Measurements from ENCODE around the gene ARFGAP1.

The ARFGAP1 gene

DNA sequence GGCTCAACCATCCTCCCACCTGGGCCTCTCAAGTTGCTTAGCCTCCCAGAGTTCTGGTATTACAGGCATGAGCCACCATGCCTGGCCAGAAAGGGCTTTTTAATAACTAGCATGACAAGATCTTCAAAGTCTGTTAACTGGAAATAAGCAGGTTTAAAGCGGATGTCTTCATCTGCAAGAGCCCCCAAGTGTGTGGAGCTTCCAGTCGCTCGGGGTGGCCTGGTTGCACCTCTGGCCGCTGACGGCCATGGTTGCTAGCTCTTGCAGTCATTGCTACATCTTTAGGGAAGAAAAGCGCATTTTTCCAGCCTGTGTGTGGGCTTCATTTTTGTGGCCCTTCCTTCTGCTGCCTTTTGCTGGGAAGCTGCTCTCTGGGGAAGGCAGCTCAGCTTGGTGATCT lies 7.8 kb downstream of the ARFGAP1 start:
- no peak for DNase-seq (ENCODE audit: low spot score)

DNA sequence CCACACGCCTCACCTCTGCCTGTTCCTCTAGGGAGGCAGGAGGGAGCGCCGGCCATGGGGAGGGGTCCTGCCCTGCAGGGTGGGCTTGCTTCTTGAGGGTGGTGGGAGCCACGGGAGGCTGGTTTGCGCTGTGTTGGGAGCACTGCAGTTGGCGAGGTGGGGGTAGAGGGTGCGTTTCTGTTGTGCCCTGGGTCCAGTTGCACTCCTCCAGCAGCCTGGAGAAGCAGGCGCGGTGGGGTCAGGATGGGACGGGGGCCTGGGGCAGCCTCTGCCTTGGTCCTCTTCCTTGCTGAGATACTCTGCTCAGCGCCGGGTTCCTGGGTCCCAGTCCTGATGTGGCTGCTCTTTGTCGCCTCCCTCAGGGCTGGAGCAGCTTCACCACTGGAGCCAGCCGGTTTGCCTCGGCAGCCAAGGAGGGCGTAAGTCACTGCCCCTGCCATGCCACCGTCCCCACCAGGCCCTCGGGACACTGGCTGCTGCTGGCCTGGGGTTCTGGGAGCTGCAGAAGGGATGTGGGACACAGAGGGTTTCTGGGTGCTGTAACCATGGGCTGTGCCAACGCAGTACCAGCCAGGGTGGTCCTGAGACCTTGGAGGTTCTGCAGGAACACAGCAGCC lies 8.4 kb downstream of the ARFGAP1 start:
- DNase-seq (ENCODE audit: low spot score): peak; percentile 75

DNA sequence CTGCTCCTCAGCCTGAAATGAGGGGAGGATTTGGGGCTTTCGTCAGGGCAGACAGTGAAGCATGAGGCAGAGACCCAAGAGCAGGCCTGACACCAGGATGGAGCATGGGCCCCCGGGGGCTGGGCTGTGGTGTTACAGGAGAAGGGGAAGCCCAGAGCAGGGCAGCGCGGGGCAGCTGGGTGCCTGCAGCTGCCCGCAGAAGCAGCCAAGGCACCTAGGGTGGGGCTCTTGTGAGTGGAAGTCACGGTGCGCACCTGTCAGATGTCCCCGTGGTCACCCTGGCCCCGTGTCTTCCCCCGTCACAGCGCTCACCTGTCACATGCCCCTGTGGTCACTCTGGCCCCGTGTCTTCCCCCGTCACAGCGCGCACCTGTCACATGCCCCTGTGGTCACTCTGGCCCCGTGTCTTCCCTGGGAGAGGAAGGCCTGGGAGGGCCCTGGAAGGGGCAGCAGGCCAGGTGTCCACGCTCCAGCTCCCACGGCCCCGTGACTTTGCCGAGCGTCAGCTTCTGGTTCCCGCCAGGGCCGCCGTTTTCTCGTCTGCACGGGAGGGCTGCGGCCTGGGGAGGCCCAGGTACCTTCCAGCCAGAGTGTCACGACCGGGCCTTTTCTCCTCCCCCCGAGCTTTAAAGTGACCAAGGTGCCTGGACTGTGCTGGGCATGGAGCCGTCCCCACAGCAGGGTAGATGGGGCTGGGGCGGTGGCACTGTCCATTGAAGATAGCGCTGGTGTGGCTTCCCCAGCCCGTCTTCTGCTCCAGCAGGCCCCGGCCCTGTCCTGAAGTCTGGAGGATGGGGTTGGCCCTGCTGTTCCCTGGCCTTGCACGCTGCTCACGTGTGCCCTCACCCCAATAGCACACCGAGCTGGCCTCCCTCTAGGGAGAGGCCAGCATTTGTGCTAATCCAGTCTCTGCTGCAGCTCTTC lies 9.4 kb downstream of the ARFGAP1 start:
- DNase-seq (ENCODE audit: low spot score): no peak

DNA sequence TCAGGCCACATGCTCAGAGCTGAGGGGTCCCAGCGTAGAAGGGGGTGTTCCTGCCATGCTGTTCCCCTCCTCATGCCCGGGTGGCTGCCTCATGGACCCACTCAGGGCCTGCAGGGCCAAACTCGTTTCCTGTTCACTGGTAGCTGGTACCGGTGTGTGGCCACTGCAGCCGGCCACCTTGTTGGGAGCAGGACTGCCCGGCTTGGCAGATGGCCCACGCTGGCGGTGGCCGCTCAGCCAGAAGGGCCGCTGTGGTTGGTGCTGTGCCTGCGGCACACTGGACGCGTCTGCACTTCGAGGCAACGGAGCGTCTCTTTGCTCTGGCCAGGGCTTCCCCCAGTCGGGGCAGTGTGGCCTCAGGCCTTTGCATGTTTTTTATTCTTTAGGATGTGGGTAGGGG lies 10.3 kb downstream of the ARFGAP1 start:
- DNase-seq (ENCODE audit: low spot score): no peak

DNA sequence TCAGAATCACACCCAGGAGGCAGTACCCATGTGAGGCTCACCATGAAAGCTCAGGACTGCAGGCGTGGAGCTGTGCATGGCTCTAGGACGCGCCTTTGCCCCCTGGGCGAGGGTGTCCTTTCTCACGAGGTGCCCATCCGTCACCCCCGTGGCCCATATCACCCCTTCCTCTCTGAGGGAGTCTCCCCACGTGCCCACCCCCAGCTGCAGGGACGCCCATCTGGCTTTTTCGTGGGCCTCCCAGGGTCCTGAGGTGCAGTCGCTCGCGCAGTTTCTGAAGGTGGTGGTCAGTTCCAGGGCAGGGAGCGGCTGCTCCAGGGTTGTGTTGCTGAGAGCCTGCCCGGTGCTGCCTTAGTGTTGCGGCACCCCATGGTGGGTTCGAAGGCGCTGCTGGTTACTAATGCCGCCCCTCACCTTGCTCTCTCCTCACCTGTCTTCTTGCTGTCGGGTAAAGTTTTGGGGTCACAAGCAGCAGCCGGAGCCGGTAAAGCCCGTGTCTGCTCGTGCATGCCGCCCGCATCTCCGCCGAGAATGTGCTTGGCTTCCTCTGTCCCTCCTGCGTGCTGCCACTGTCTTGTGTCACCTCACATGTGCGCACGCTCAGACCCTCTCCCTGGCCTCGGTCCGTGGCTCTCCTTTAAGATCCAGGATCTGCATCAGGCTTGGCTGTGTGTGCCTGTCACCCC lies 10.9 kb downstream of the ARFGAP1 start:
- no peak for DNase-seq (ENCODE audit: low spot score)

DNA sequence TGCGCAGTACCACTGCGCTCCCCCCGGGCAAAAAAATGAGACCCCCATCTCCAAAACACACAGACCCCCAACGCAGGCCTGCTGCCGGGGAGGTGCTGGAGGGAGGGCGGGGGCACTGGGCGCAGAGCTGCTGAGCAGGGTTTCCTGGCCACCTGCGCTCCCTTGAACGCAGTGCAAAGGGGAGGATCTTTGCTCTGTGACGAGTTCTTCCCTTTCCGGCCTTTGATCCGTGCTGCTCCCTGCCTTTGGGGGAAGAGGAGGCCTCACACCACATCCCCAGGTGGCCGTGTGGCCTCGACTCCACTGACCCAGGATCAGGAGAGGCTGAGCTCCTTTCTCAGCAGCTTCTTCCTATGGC lies 11.4 kb downstream of the ARFGAP1 start:
- no peak for DNase-seq (ENCODE audit: low spot score)

DNA sequence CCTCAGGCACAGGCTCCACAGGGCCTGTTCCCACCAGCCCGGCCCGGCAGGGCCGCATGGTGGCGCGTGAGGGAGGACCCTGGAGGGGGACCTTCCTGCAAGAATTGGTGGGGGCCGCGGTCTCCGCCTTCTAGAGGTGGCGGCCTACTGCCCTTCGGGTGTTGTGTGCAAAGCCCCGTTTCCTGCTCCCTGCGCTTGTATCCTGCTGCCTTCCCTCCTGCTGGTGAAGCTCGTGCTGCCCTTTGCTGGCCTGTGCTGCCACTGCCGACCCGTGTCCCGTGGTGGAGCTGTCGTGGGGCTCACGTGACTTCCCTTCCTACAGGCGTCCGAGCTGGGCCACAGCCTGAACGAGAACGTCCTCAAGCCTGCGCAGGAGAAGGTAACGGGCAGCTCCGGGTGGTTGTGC lies 11.9 kb downstream of the ARFGAP1 start:
- no peak for DNase-seq (ENCODE audit: low spot score)

DNA sequence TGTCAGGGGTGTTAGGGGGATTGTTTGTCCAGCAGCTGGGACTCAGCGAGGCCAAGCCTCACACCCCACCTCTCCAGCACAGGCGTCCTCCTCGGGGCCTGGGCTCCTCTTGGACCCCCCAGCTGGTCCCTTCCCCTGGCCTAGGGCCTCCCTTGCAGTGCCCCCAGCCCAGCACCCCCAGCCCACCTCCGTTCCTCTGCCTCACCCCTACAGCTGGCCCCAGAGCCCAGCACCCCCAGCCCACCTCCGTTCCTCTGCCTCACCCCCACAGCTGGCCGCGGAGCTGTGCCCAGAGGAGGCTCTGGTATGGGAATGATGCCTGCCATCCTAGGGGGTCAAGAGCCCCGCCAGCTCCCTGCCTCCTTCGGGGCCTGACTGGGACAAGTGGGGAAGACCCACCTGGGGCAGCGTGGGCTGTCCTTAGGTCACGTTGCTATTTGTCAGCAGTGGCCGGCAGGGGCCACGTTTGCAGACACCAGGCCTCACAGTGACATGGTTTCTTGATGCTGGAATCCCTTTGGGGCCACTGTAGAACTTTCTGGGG lies 12.4 kb downstream of the ARFGAP1 start:
- no peak for DNase-seq (ENCODE audit: low spot score)

DNA sequence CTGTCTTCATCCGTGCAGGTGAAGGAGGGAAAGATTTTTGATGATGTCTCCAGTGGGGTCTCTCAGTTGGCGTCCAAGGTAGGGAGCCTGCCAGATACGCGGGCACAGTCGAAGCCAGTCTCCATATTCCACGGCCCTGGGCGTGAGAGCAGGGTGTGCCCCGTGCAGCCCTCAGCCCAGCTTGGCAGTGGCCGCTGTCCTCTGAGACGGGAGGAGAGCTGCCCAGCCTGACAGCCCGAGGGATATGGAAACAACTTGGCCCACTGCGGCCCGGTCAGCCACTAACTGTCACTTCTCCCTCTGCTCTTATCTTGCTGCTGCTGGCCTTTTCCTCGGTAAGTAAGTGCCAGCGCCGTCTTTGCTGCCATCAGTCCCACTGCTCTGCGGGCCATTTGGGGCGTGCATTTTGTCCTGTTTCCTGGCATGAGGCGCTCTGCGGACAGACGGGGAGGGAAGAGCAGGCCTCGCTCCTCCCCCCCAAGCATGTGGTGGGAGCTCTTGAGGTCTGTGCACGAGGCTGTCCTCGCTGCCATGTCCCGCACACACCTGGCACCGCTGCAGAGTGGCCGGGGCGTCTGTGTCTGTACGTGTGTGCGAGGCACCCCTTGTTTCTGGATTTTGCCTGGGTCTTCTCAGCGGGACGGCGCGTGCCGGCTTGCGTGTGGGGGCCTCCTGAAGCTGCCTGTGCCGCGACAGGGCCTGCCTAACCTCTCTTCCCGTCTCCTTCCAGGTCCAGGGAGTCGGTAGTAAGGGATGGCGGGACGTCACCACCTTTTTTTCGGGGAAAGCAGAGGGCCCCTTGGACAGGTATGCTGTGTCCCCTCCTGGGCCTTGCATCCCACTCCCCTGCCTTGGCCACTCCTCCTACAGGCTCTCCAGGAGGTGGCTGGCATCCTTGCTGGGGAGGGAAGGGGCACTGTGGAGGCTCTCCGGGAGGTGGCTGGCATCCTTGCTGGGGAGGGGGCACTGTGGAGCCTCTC lies 13.3 kb downstream of the ARFGAP1 start:
- no peak for DNase-seq (ENCODE audit: low spot score)

DNA sequence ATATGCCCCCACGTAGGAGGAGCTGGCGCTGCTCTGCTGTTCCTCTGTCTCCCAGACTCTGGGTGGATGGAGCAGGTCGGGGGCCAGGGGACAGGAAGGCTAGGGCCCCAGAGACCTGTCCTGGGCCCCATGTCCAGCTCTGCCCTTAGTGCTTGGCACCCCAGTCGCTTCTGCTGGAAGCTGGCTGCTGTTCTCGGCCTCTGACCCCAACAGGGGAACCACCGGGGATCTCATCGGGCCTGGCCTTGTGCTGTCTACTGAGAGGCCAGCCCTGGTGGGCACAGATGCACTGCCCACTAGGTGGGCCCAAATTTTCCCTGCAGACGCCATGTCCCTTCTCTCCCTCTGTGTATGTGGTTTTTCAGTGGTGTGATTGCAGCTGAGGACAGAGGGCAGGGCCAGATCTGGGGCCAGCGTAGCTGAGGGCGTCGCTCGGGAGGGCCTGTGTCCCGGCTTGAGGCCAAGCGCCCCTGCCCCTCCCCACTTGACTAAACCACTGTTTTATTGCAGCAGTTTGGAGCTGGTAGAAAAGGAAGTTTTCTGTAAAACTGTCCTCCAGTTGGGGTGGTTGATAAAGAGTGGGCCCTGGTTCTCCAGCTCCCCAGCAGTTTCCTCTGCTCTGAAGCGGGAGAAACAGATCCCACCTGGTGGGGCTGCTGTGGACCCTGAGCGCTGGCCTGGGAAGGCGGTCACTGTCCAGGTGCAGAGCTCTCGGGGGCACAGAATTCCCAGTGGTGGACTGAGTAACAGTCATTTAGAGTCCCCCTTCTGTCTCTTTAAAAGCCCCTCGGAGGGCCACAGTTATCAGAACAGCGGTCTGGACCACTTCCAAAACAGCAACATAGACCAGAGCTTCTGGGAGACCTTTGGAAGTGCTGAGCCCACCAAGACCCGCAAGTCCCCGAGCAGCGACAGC lies 14.4 kb downstream of the ARFGAP1 start:
- no peak for DNase-seq (ENCODE audit: low spot score)

DNA sequence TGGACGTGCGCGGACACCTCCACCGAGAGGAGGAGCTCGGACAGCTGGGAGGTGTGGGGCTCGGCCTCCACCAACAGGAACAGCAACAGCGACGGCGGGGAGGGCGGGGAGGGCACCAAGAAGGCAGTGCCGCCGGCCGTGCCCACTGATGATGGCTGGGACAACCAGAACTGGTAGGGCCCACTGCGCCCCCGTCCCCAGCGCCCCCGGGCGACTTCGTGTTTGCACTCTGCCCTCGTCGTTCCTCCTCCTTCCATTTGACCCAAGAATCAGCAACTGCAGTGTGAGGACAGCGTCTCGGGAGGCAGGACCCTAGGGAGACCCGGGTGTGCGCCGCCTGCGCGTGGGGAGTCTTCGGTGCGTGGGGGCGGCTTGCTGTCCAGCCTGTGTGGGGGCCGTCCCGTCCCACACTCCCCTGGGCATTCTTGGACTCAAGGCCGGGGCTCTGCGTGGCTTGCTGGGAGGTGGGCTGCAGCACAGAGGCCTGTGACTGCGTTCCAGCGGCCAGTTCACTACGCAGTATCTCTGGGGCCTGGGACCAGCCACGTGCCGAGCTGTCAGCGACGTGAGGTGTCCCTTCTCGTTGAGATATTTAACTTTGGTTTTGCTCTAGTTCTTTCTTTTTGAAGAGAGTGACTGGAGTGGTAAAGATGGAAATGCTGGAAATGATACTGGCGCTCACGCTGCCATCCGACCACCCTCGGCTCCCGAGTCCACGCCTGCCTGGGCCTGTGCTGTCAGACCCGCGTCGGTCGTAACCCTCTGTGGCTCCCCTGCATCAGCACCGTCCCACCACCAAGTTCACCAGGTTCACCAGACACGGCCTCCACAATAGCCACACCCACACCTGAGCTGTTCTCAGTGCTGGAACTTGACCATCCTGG lies 15.3 kb downstream of the ARFGAP1 start:
- no peak for DNase-seq (ENCODE audit: low spot score)

DNA sequence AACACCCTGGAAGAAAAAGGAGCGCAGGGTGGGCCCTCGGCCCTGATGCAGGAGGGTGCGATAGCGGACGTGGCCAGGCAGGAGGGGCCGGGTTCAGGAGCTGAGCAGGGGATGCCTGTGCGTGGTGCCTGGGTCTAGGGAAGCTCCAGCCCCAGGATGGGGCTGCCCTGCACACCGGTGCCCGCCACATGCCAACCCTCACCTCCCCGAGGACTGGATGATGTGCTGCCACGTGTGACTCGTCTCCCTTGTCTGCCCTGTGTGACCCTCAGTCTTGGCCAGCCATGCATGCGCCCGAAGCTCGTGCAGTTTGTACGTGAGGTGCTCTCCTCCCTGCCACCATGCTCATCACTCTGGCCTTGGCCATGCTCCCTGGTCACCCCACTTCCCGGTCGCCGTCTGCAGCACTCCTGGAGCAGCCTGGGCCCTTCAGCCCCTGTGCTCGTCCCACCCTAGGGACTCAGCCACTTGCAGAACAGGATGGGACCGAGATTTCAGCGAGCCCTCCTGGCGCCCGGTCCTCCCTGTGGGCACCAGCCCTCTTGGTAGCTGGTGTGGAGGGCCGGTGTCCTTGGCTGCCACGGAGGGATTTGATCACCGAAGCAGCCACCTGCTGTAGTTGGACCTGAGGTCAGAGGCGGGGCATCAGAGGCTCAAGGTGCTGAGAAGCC lies 16.1 kb downstream of the ARFGAP1 start:
- no peak for DNase-seq (ENCODE audit: low spot score)

DNA sequence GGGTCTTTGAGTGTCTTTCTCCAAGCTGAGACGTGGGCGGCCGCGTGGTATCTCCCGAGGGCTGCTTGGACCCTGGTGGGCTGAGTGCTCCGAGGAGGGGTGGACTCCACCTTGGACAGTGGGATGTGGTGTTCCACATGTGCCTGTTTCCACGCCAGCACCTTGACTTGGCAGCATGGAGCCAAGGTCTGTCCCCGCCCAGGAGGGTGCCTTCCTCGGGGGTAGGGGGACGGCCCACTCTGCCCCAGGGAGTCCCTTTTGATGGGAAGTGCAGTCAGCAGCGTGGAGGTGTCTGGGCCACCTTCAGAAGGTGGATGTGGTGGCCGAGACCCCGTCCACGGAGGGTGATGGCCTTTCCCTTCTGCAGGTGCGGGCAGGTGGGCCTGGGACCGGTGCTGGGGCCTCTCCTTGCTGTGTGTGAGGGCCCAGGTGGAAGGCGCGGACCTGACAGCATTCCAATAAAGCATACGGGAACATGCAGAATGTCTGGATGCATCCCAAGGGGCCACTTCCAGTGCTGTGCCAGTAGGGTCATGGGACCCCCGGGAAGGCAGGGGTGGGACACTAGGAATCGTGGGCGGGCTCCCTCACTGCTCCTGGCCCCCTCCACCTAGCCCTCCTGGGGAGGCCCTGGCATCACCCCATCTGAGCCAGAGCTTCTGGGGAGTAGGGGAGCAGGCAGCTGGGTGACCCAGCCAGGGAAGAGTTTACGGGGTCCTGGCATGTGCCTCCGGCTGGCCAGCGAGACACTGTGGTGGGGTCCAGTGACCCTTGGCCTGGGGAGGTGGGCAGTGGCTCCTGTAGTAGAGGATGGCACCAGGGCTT lies 16.9 kb downstream of the ARFGAP1 start:
- no peak for DNase-seq (ENCODE audit: low spot score)

DNA sequence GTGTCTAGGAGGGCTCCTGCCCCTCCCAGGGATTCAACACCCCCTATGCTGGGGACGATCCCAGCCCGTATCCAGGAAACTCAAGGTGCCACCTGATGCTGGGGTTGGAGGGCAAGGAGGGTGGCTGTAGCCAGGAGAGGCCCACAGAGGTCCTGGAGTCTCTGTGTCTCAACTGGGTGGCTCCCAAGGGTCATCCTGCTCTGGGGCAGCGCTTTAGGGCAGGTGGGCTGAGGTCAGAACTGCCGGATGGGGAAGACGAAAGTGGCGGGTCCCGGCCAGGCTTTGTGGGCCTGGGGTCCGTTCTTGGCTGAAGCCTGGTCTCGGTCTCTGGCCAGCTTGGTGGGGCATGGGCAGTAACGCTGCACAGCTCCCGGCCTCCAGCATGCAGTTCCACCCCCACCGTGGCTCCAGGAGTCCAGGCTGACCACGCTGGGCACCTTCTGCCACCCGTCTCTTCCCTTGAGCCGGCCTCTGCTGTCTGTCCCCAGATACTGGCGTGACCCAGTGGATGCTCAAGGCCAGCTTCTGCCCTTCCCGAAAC lies 17.6 kb downstream of the ARFGAP1 start:
- no peak for DNase-seq (ENCODE audit: low spot score)

DNA sequence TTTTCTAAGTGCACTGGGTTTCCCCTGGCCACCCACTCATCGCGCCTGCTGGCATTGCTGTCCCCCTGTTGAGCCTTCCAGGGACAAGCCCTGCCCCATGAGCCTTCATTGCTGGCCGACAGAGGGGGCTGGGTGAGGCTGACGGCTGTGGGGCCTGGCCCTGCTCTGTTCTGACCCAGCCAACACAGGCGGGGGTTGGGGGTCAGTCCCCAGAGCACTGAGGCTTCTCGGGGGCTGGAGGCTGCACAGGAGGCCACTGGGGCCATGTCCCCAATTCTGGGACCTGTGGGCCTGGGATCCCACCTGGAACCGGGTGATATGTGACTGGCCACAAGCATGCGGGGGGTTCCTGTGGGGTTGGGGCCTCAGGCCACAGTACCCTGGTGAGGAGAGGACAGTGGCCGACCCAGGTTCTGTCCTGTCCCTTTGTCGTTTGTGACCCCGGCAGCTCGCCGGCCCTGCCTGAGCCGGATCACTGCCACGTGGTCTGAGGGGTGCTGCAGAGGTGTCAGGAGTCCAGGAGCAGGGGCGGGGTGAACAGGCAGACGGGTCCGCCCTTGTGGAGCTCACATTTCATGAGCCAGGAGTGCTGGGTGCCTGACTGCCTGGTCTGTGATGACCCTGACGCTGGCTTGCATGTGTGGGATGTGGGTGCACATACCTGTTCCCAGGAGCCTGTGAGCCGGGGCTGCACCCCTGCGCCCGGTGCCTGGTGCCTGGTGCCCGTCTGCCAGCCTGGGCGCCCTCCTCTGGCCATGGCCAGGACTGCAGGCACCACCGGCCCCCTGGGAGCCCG lies 18.3 kb downstream of the ARFGAP1 start:
- peak; percentile 95 for DNase-seq (ENCODE audit: low spot score)

DNA sequence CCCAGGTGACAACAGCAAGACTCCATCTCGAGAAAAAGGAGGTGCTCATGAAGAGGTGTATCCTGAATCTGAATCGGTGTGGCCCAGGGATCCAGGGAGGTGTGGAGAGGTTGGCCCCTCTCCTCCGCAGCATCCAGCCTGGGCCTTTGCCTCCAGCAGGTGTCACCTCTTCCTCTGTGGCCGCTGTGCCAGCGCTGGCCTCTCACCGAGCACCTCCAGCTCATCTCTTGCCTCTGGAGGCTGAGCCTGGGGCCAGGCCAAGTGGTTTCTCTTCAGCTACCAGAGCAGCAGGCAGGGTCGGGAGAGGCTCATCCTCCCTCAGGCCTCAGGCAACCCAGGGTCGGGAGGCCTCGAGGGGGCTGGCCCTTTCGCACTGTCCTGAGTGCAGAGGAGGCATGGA lies 19.2 kb downstream of the ARFGAP1 start:
- no peak for DNase-seq (ENCODE audit: low spot score)

DNA sequence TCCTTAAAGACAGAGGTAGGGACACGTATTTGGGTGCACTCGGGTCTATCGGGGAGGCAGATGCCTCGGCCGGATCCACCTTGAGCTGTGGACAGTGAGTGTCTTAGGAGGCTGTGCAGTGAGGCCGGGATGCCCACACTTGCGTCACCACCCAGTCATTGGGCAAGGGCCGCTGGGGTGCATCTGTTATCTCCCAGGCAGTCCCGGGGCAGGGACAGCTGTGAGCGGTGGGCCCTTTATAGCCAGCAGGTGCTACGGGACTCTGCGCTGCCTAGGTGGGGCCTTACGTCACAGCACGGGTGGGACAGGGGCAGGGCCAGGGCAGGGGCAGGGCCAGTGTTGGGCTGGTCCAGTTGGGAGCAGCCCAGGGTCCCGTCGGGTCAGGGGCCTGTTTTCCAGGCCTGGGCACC lies 19.7 kb downstream of the ARFGAP1 start:
- no peak for DNase-seq (ENCODE audit: low spot score)

All from D341Med (cell line).